A673 (cell line): Measurements from ENCODE around the gene B4GALT4. TPM values are rescaled to one million over a fixed set of nuclear protein-coding genes. Genes with fewer than 3 reads are reported as not detected.

Source experiments
- BruUV-seq: library from RNA; stranded (reverse); fragments of 400-500 nt; replicated peaks from 2 replicates; lab custom pipeline; 2021; lab: Mats Ljungman, UMichigan
- CTCF ChIA-PET: fragments of 300-600 bp; sonication (Branson Sonifier 250); formaldehyde crosslinking; loops from one replicate; lab custom pipeline; 2022; ENCODE audit warnings: antibody characterized with exemption; lab: Charles Lee
- POLR2A ChIA-PET: fragments of 300-600 bp; sonication (Branson Sonifier 250); formaldehyde crosslinking; loops from one replicate; lab custom pipeline; 2022; ENCODE audit warnings: antibody characterized with exemption; ENCODE audit not compliant: low non-redundant PET; lab: Charles Lee
- DNase-seq: peaks from one replicate; pipeline ENCODE4 v3.0.0-alpha.2; 2015; ENCODE audit warnings: low spot score
- H3K27ac ChIP-seq: fragments of 200-600 bp; sonication (generic); 2 replicates; pipeline ENCODE4 v1.5.1; 2016; ENCODE audit warnings: mixed run types, low read depth, mild to moderate bottlenecking, mixed read lengths, antibody characterized with exemption, low read length; ENCODE audit not compliant: poor library complexity, severe bottlenecking
- H3K27me3 ChIP-seq: fragments of 200-600 bp; sonication (generic); replicated peaks from 2 replicates; pipeline ENCODE4 v1.6.1; 2017; ENCODE audit warnings: mixed run types, low read depth, mild to moderate bottlenecking, mixed read lengths, antibody characterized with exemption, low read length; ENCODE audit not compliant: insufficient read depth, poor library complexity
- H3K36me3 ChIP-seq: fragments of 200-600 bp; sonication (generic); 2 replicates; pipeline ENCODE4 v1.6.1; 2016; ENCODE audit warnings: mixed run types, mild to moderate bottlenecking, mixed read lengths, antibody characterized with exemption, low read length; ENCODE audit not compliant: insufficient read depth, poor library complexity, severe bottlenecking
- H3K4me1 ChIP-seq: fragments of 200-600 bp; sonication (generic); 2 replicates; pipeline ENCODE4 v1.6.1; 2017; ENCODE audit warnings: mixed run types, mild to moderate bottlenecking, mixed read lengths, antibody characterized with exemption, low read length; ENCODE audit not compliant: insufficient read depth, poor library complexity, severe bottlenecking
- H3K4me3 ChIP-seq: fragments of 200-600 bp; sonication (generic); 2 replicates; pipeline ENCODE4 v1.5.1; 2016; ENCODE audit warnings: low read depth, mixed run types, mild to moderate bottlenecking, mixed read lengths, low read length; ENCODE audit not compliant: poor library complexity, severe bottlenecking
- H3K9me3 ChIP-seq: fragments of 200-600 bp; sonication (generic); 2 replicates; pipeline ENCODE4 v1.6.1; 2016; ENCODE audit warnings: mixed run types, low read depth, mild to moderate bottlenecking, mixed read lengths, antibody characterized with exemption, low read length; ENCODE audit not compliant: poor library complexity, severe bottlenecking
- CTCF ChIP-seq: fragments of 300-800, 200-600 bp; sonication (generic); conservative IDR thresholded peaks from 2 replicates; pipeline ENCODE4 v1.5.1; 2017; ENCODE audit warnings: low read depth, mild to moderate bottlenecking, antibody characterized with exemption, low read length, moderate library complexity, mixed read lengths
- EZH2 ChIP-seq: fragments of 200-600 bp; sonication (generic); IDR thresholded peaks from 2 replicates; pipeline ENCODE4 v1.6.1; 2017; ENCODE audit warnings: borderline replicate concordance, low read depth, mild to moderate bottlenecking, mixed read lengths, antibody characterized with exemption, low read length; ENCODE audit not compliant: poor library complexity, severe bottlenecking
- intact Hi-C: fragments of 100-400 bp; cut with micrococcal nuclease; formaldehyde crosslinking; loops from one replicate; pipeline ENCODE4 v1.10.0; 2022; ENCODE audit not compliant: unreplicated experiment
- total RNA-seq: library from RNA; stranded (reverse); gene quantifications from 2 replicates; pipeline ENCODE4 v1.2.3, GENCODE V29; 2021

The B4GALT4 gene
- total RNA-seq, 1 experiment from 2014 or later, result 10.8 TPM

GRCh38 chr3:119184796-119185570, 55.7 kb downstream of the B4GALT4 start:
- Histone ChIP-seq H3K9me3 (no peaks in the 10 kb centered on the region), H3K36me3 (no peaks in the 10 kb centered on the region), H3K4me3 (no peak overlapping the region), H3K27me3 (no peaks in the 10 kb centered on the region), H3K4me1 (no peaks in the 10 kb centered on the region), H3K27ac (no peak overlapping the region)
- intact Hi-C loops, result no loop called here
- no TSS peak for BruUV-seq
- CTCF ChIA-PET, result interaction anchor here (0.6 kb wide), 1 partner anchor 1813 kb away, joined by 4 read pairs; no protein-coding TSS in a partner anchor
- TF ChIP-seq CTCF (no peak), EZH2 (no peak)
- no peak for DNase-seq
- POLR2A ChIA-PET, result no interaction called here

GRCh38 chr3:119184111-119184510, 56.6 kb downstream of the B4GALT4 start:
- intact Hi-C loops, result no loop called here
- H3K36me3 ChIP-seq, result no peaks in the 10 kb centered on the region
- ChIA-PET CTCF (no interaction called here), POLR2A (no interaction called here)
- H3K9me3 ChIP-seq, result no peaks in the 10 kb centered on the region
- H3K27me3 ChIP-seq, result no peaks in the 10 kb centered on the region
- H3K4me1 ChIP-seq, result no peaks in the 10 kb centered on the region
- no peak for DNase-seq
- no peak overlapping the region for H3K27ac ChIP-seq
- H3K4me3 ChIP-seq, result no peak overlapping the region
- no TSS peak for BruUV-seq
- TF ChIP-seq EZH2 (no peak), CTCF (no peak)

GRCh38 chr3:119181765-119182164, 58.9 kb downstream of the B4GALT4 start:
- BruUV-seq, result no TSS peak

More at GRCh38 chr3:119181765-119182164, 58.9 kb downstream of the B4GALT4 start:
- DNase-seq, result no peak
- Histone ChIP-seq H3K4me1 (no peaks in the 10 kb centered on the region), H3K9me3 (no peaks in the 10 kb centered on the region), H3K36me3 (no peaks in the 10 kb centered on the region), H3K27me3 (peaks cover 10% of the 10 kb centered on the region), H3K4me3 (no peak overlapping the region), H3K27ac (no peak overlapping the region)
- intact Hi-C loops, result no loop called here
- TF ChIP-seq CTCF (no peak), EZH2 (no peak)
- ChIA-PET CTCF (no interaction called here), POLR2A (no interaction called here)
